Measurements from ENCODE around the gene SLC22A1.

The SLC22A1 gene

GRCh38 chr6:160154471-160154870 lies 32.9 kb downstream of the SLC22A1 start (continued):
- TF ChIP-seq ZNF544 (tag by site-specific recombination; IDR thresholded peaks at IDR 0.05) (no peak), KLF1 (tag by site-specific recombination; IDR thresholded peaks at IDR 0.05) (no peak), FEZF1 (tag by site-specific recombination; IDR thresholded peaks at IDR 0.05) (no peak), ZBTB17 (tag by site-specific recombination; IDR thresholded peaks at IDR 0.05) (no peak), MZF1 (tag by site-specific recombination; IDR thresholded peaks at IDR 0.05; ENCODE audit: borderline replicate concordance) (no peak), GFI1B (tag by site-specific recombination; IDR thresholded peaks at IDR 0.05) (no peak), ZNF174 (tag by site-specific recombination; IDR thresholded peaks at IDR 0.05) (no peak), ZNF830 (tag by site-specific recombination; IDR thresholded peaks at IDR 0.05; ENCODE audit: low read depth) (no peak), ZNF776 (tag by site-specific recombination; IDR thresholded peaks at IDR 0.05; ENCODE audit: borderline replicate concordance) (no peak), ZNF561 (tag by site-specific recombination; IDR thresholded peaks at IDR 0.05; ENCODE audit: borderline replicate concordance) (no peak), ZNF677 (tag by site-specific recombination; IDR thresholded peaks at IDR 0.05) (no peak), HOXA7 (CRISPR knock-in tag; IDR thresholded peaks at IDR 0.05; ENCODE audit: borderline replicate concordance) (no peak), ZFP41 (tag by site-specific recombination; IDR thresholded peaks at IDR 0.05; ENCODE audit: borderline replicate concordance) (no peak)
- TF ChIP-seq, protein P1, sequence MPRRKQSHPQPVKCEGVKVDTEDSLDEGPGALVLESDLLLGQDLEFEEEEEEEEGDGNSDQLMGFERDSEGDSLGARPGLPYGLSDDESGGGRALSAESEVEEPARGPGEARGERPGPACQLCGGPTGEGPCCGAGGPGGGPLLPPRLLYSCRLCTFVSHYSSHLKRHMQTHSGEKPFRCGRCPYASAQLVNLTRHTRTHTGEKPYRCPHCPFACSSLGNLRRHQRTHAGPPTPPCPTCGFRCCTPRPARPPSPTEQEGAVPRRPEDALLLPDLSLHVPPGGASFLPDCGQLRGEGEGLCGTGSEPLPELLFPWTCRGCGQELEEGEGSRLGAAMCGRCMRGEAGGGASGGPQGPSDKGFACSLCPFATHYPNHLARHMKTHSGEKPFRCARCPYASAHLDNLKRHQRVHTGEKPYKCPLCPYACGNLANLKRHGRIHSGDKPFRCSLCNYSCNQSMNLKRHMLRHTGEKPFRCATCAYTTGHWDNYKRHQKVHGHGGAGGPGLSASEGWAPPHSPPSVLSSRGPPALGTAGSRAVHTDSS (tag by site-specific recombination; IDR thresholded peaks at IDR 0.05): no peak

DNA sequence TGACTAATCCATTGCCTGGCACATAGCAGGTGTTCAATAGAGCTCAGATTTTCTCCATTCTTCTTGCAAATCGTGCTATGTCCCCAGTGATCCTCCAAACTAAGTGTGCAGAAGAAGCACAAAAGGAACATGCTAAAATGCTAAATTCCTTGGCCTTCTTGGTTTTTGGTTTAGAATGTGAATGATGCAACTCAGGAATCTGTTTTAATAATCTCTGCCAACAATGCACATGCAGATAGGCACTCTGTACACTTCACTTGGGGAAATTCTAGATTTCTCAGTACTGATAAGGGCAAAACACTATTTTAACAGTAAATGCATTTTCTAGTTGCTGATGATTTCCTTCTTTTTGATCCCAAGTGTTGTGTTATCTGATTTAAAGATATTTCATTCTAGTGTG lies 35.2 kb downstream of the SLC22A1 start:
- Histone ChIP-seq H3K9me3 (ENCODE audit: control insufficient read depth, insufficient read depth, low read depth, low read length) (no peaks in the 10 kb centered on the region), H3K36me3 (ENCODE audit: control insufficient read depth in 2 of 2, insufficient read depth in 1 of 2, low read length in 2 of 2) (no peaks in the 10 kb centered on the region), H3K4me3 (ENCODE audit: low read depth, low read length) (no peak overlapping the region), H3K4me1 (ENCODE audit: control insufficient read depth, insufficient read depth, low read length) (no peaks in the 10 kb centered on the region), H3K27ac (ENCODE audit: extremely low read depth, low read depth, low read length) (no peak overlapping the region)
- TF ChIP-seq PBX3 (CRISPR knock-in tag; IDR thresholded peaks at IDR 0.05) (no peak), HOXA7 (CRISPR knock-in tag; IDR thresholded peaks at IDR 0.05; ENCODE audit: borderline replicate concordance) (no peak), ZNF175 (tag by site-specific recombination; IDR thresholded peaks at IDR 0.05) (no peak)
- ChIA-PET POLR2A (no interaction called here), CTCF (interaction anchor here (1.3 kb wide), 1 partner anchor 53 kb away, joined by 3 read pairs; no protein-coding TSS in a partner anchor)

GRCh38 chr6:160160450-160160849 lies 38.8 kb downstream of the SLC22A1 start:
- Histone ChIP-seq H3K36me3 (ENCODE audit: control insufficient read depth in 2 of 2, insufficient read depth in 1 of 2, low read length in 2 of 2) (no peaks in the 10 kb centered on the region), H3K9me3 (ENCODE audit: control insufficient read depth, insufficient read depth, low read depth, low read length) (no peaks in the 10 kb centered on the region), H3K4me3 (ENCODE audit: low read depth, low read length) (no peak overlapping the region), H3K4me1 (ENCODE audit: control insufficient read depth, insufficient read depth, low read length) (no peaks in the 10 kb centered on the region), H3K27ac (ENCODE audit: extremely low read depth, low read depth, low read length) (no peak overlapping the region)
- POLR2A ChIA-PET: no interaction called here
- CTCF ChIA-PET: interaction anchor here (0.7 kb wide), 1 partner anchor 93 kb away, joined by 3 read pairs; no protein-coding TSS in a partner anchor
- TF ChIP-seq, protein P2, sequence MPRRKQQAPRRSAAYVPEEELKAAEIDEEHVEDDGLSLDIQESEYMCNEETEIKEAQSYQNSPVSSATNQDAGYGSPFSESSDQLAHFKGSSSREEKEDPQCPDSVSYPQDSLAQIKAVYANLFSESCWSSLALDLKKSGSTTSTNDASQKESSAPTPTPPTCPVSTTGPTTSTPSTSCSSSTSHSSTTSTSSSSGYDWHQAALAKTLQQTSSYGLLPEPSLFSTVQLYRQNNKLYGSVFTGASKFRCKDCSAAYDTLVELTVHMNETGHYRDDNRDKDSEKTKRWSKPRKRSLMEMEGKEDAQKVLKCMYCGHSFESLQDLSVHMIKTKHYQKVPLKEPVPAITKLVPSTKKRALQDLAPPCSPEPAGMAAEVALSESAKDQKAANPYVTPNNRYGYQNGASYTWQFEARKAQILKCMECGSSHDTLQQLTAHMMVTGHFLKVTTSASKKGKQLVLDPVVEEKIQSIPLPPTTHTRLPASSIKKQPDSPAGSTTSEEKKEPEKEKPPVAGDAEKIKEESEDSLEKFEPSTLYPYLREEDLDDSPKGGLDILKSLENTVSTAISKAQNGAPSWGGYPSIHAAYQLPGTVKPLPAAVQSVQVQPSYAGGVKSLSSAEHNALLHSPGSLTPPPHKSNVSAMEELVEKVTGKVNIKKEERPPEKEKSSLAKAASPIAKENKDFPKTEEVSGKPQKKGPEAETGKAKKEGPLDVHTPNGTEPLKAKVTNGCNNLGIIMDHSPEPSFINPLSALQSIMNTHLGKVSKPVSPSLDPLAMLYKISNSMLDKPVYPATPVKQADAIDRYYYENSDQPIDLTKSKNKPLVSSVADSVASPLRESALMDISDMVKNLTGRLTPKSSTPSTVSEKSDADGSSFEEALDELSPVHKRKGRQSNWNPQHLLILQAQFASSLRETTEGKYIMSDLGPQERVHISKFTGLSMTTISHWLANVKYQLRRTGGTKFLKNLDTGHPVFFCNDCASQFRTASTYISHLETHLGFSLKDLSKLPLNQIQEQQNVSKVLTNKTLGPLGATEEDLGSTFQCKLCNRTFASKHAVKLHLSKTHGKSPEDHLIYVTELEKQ (tag by site-specific recombination; IDR thresholded peaks at IDR 0.05; ENCODE audit: borderline replicate concordance): no peak
- no peak for TF ChIP-seq ZNF155 (tag by site-specific recombination; IDR thresholded peaks at IDR 0.05)
- TF ChIP-seq ZBTB44 (tag by site-specific recombination; IDR thresholded peaks at IDR 0.05): no peak
- TF ChIP-seq, protein P3, sequence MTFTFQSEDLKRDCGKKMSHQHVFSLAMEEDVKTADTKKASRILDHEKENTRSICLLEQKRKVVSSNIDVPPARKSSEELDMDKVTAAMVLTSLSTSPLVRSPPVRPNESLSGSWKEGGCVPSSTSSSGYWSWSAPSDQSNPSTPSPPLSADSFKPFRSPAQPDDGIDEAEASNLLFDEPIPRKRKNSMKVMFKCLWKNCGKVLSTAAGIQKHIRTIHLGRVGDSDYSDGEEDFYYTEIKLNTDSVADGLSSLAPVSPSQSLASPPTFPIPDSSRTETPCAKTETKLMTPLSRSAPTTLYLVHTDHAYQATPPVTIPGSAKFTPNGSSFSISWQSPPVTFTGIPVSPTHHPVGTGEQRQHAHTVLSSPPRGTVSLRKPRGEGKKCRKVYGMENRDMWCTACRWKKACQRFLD (tag by site-specific recombination; IDR thresholded peaks at IDR 0.05): no peak
- no peak for TF ChIP-seq OSR2 (tag by site-specific recombination; IDR thresholded peaks at IDR 0.05)
- TF ChIP-seq ZFP41 (tag by site-specific recombination; IDR thresholded peaks at IDR 0.05; ENCODE audit: borderline replicate concordance): no peak
- no peak for TF ChIP-seq ZNF677 (tag by site-specific recombination; IDR thresholded peaks at IDR 0.05)
- no peak for TF ChIP-seq SP2 (tag by site-specific recombination; IDR thresholded peaks at IDR 0.05)
- no peak for TF ChIP-seq ZBTB6 (tag by site-specific recombination; IDR thresholded peaks at IDR 0.05)
- TF ChIP-seq ZNF214 (tag by site-specific recombination; IDR thresholded peaks at IDR 0.05; ENCODE audit: borderline replicate concordance): no peak
